Gastrocnemius medialis (tissue), 4 donors: Measurements from ENCODE around the gene RFX7. TPM values are rescaled to one million over a fixed set of nuclear protein-coding genes. Genes with fewer than 3 reads are reported as not detected.
"Not testable (repeated sequence)": the region's sequence is repeated elsewhere in the genome, so short reads cannot be mapped to it uniquely, and the experiment has no call there.

ENCODE experiments used
- ATAC-seq, 2 donors: fragments of 150-250 bp; one replicate each; pipeline ENCODE4 v1.9.1; 2016
- DNase-seq, 2 donors: peaks; one replicate each; pipeline ENCODE4 v3.0.0-alpha.2; 2019
- H3K27ac ChIP-seq, 4 donors: fragments of 200-600 bp; sonication (generic); 1 replicate in 1 of 4; 2 replicates in 3 of 4; pipeline ENCODE4 v1.5.1; 2016 to 2018; ENCODE audit warnings: mild to moderate bottlenecking in 2 of 4, moderate library complexity in 1 of 4
- H3K27me3 ChIP-seq, 3 donors: fragments of 200-600 bp; sonication (generic) in 2 of 3; 1 replicate in 1 of 3; 2 replicates in 2 of 3; pipeline versions ENCODE4 v1.5.1 to v1.6.0; 2016 to 2019; ENCODE audit warnings: mild to moderate bottlenecking in 1 of 3, moderate library complexity in 1 of 3
- H3K36me3 ChIP-seq, 2 donors: fragments of 200-600 bp; sonication (generic) in 1 of 2; one replicate each; pipeline ENCODE4 v1.5.1; 2017 to 2018
- H3K4me1 ChIP-seq, 2 donors: fragments of 200-600 bp; sonication (generic) in 1 of 2; one replicate each; pipeline ENCODE4 v1.5.1; 2016 to 2017; ENCODE audit warnings: mild to moderate bottlenecking in 2 of 2
- H3K4me3 ChIP-seq, 4 donors: fragments of 200-600 bp; sonication (generic) in 3 of 4; 1 replicate in 1 of 4; 2 replicates in 3 of 4; pipeline ENCODE4 v1.5.1; 2016 to 2019; ENCODE audit warnings: mild to moderate bottlenecking in 2 of 4
- H3K9me3 ChIP-seq, 3 donors: fragments of 200-600 bp; sonication (generic) in 2 of 3; 1 replicate in 1 of 3; 2 replicates in 2 of 3; pipeline ENCODE4 v1.5.1; 2016 to 2019
- CTCF ChIP-seq, 5 experiments: fragments of 450-650 bp in 3 of 5; fragments of 200-600 bp in 2 of 5; sonication (generic) in 2 of 5; IDR thresholded peaks in 4 of 5; conservative IDR thresholded peaks in 1 of 5; 1 replicate in 4 of 5; 2 replicates in 1 of 5; pipeline ENCODE4 v1.5.1; 2016 to 2019; ENCODE audit warnings: antibody characterized with exemption in 5 of 5, mild to moderate bottlenecking in 3 of 5, moderate library complexity in 3 of 5
- POLR2A ChIP-seq, 2 donors: fragments of 450-650 bp; IDR thresholded peaks; one replicate each; pipeline ENCODE4 v1.6.1; 2017; ENCODE audit warnings: antibody characterized with exemption in 2 of 2, mild to moderate bottlenecking in 2 of 2, moderate library complexity in 2 of 2
- in situ Hi-C, 4 donors: fragments of 200-750 bp; cut with MboI; loops; one replicate each; pipeline versions ENCODE4 v1.15.0 to v1.8.0; 2017; ENCODE audit warnings: low sequenced_read_pairs in 4 of 4
- intact Hi-C: fragments of 100-400 bp; cut with DNase I; formaldehyde crosslinking; loops from one replicate; pipeline ENCODE4 v1.15.1; 2023; ENCODE audit warnings: low total_unique reads
- total RNA-seq, 4 donors: library from RNA; depleted of rRNA; stranded (reverse); fragments of >200 nt; gene quantifications; one replicate each; pipeline versions ENCODE4 v1.1.0 to v1.2.3, GENCODE V29; 2016

The RFX7 gene
- total RNA-seq, 4 donors from 2014 or later, result 9.6 to 11.7 (median 10.7) TPM

DNA sequence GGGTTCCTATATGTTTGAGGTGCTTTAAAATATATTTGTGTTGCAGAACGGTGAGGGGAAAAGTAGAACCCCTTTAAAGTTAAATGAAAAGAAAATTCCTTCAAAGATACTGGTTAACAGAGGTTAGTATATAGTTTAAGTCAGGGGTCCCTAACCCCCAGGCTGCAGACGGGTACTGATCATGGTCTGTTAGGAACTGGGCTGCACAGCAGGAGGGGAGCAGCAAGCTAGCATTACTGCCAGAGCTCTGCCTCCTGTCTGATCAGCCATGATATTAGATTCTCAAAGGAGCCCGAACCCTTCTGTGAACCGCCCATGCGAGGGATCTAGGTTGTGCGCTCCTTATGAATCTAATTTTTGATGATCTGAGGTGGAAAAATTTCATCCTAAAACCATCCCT, 37.5 kb upstream of the RFX7 start:
- in situ Hi-C loops, result no loop called here
- no peak overlapping the region for H3K27ac ChIP-seq
- no peaks in the 10 kb centered on the region for H3K27me3 ChIP-seq
- ATAC-seq (no peak), DNase-seq (no peak)
- no peaks in the 10 kb centered on the region for H3K4me1 ChIP-seq
- H3K9me3 ChIP-seq, result no peaks in the 10 kb centered on the region
- no peak overlapping the region for H3K4me3 ChIP-seq
- intact Hi-C loops, result no loop called here
- H3K36me3 ChIP-seq, result no peaks in the 10 kb centered on the region
- TF ChIP-seq CTCF (IDR thresholded peaks at IDR 0.05 in 4 of 5, conservative IDR thresholded peaks at IDR 0.05 in 1 of 5), result no peak

- intact Hi-C loops, result no loop called here
- TF ChIP-seq POLR2A (IDR thresholded peaks at IDR 0.05), result no peak
- no peak for TF ChIP-seq CTCF (IDR thresholded peaks at IDR 0.05 in 4 of 5, conservative IDR thresholded peaks at IDR 0.05 in 1 of 5)
- ATAC-seq (no peak), DNase-seq (no peak)
- Histone ChIP-seq H3K36me3 (no peaks in the 10 kb centered on the region), H3K4me3 (no peak overlapping the region), H3K27ac (no peak overlapping the region), H3K4me1 (no peaks in the 10 kb centered on the region), H3K27me3 (no peaks in the 10 kb centered on the region), H3K9me3 (peaks cover 0 to 5% (median 0%) of the 10 kb centered on the region in 3 donors)
- in situ Hi-C loops, result no loop called here
Observed at GRCh38 chr15:56273724-56274123, 30.0 kb upstream of the RFX7 start.

- Histone ChIP-seq H3K27me3 (no peaks in the 10 kb centered on the region), H3K4me3 (no peak overlapping the region), H3K36me3 (no peaks in the 10 kb centered on the region), H3K4me1 (no peaks in the 10 kb centered on the region), H3K9me3 (peaks cover 0 to 5% (median 0%) of the 10 kb centered on the region in 3 donors), H3K27ac (no peak overlapping the region)
- TF ChIP-seq CTCF (IDR thresholded peaks at IDR 0.05 in 4 of 5, conservative IDR thresholded peaks at IDR 0.05 in 1 of 5) (no peak), POLR2A (IDR thresholded peaks at IDR 0.05) (no peak)
- intact Hi-C loops (no loop called here), in situ Hi-C loops (no loop called here)
- ATAC-seq (no peak), DNase-seq (no peak)
Observed at GRCh38 chr15:56272454-56272853, 28.8 kb upstream of the RFX7 start.

- H3K27me3 ChIP-seq, ATAC-seq, DNase-seq, H3K4me1 ChIP-seq, H3K9me3 ChIP-seq, H3K4me3 ChIP-seq, H3K36me3 ChIP-seq, in situ Hi-C loops, H3K27ac ChIP-seq, intact Hi-C loops: not testable (repeated sequence)
Observed at GRCh38 chr15:56266465-56266864, 22.8 kb upstream of the RFX7 start.

- peaks cover 0 to 6% (median 0%) of the 10 kb centered on the region in 3 donors for H3K9me3 ChIP-seq
- H3K4me1 ChIP-seq, result no peaks in the 10 kb centered on the region
- DNase-seq (no peak), ATAC-seq (no peak)
- H3K4me3 ChIP-seq, result no peak overlapping the region
- no peaks in the 10 kb centered on the region for H3K27me3 ChIP-seq
- no peak overlapping the region for H3K27ac ChIP-seq
- in situ Hi-C loops (no loop called here), intact Hi-C loops (no loop called here)
- TF ChIP-seq POLR2A (IDR thresholded peaks at IDR 0.05), result no peak
- no peak for TF ChIP-seq CTCF (IDR thresholded peaks at IDR 0.05 in 4 of 5, conservative IDR thresholded peaks at IDR 0.05 in 1 of 5)
- no peaks in the 10 kb centered on the region for H3K36me3 ChIP-seq
Observed at GRCh38 chr15:56261854-56262509, 18.3 kb upstream of the RFX7 start.

GRCh38 chr15:56257306-56257705, 13.6 kb upstream of the RFX7 start:
- DNase-seq, H3K27me3 ChIP-seq, H3K4me1 ChIP-seq, H3K9me3 ChIP-seq, ATAC-seq, H3K27ac ChIP-seq, H3K4me3 ChIP-seq, H3K36me3 ChIP-seq, intact Hi-C loops, in situ Hi-C loops: not testable (repeated sequence)
